Panc1 (cell line): ENCODE data around the gene PIPOX. TPM values are rescaled to one million over a fixed set of nuclear protein-coding genes. Genes with fewer than 3 reads are reported as not detected.

Experiments
- ATAC-seq: fragments of 200-7000 bp; cut with Tn5 transposase; 2 replicates; pipeline ENCODE4 v1.9.1; 2020; ENCODE audit warnings: mild to moderate bottlenecking, moderate library complexity
- BruUV-seq: library from RNA; stranded (reverse); fragments of 400-500 nt; replicated peaks from 2 replicates; lab custom pipeline; 2021; lab: Mats Ljungman, UMichigan
- CTCF ChIA-PET: fragments of 300-600 bp; sonication (Branson Sonifier 250); formaldehyde crosslinking; loops from one replicate; lab custom pipeline; 2022; ENCODE audit warnings: antibody characterized with exemption; lab: Charles Lee
- POLR2A ChIA-PET: fragments of 300-600 bp; sonication (Branson Sonifier 250); formaldehyde crosslinking; loops from one replicate; lab custom pipeline; 2022; ENCODE audit warnings: antibody characterized with exemption; lab: Charles Lee
- DNase-seq: peaks from one replicate; pipeline ENCODE4 v3.0.0-alpha.2; 2010; ENCODE audit warnings: low read depth, low spot score
- H3K27ac ChIP-seq: 2 replicates; pipeline ENCODE4 v1.5.1; 2011; ENCODE audit warnings: mild to moderate bottlenecking, low read length, inconsistent platforms
- H3K27me3 ChIP-seq: fragments of 200-500 bp; sonication (Bioruptor generic); 2 replicates; pipeline ENCODE4 v1.6.0; 2014; ENCODE audit warnings: low read length, inconsistent platforms; ENCODE audit not compliant: control insufficient read depth, insufficient read depth
- H3K36me3 ChIP-seq: fragments of 200-500 bp; sonication (Bioruptor generic); 2 replicates; pipeline ENCODE4 v1.5.1; 2014; ENCODE audit warnings: inconsistent platforms, mild to moderate bottlenecking, low read length, moderate library complexity; ENCODE audit not compliant: control insufficient read depth, insufficient read depth
- H3K4me1 ChIP-seq: 2 replicates; pipeline ENCODE4 v1.5.1; 2011; ENCODE audit warnings: inconsistent platforms, mild to moderate bottlenecking, low read length, moderate library complexity; ENCODE audit not compliant: control insufficient read depth, insufficient read depth
- H3K4me3 ChIP-seq, 2 experiments: 2 replicates each; pipeline ENCODE4 v1.5.1; 2011 to 2012; ENCODE audit warnings: low read depth in 2 of 2, low read length in 2 of 2, mild to moderate bottlenecking in 2 of 2, inconsistent platforms in 1 of 2, moderate library complexity in 1 of 2
- H3K9me3 ChIP-seq: fragments of 200-500 bp; sonication (Bioruptor generic); 2 replicates; pipeline ENCODE4 v1.5.1; 2014; ENCODE audit warnings: low read depth, mild to moderate bottlenecking, inconsistent platforms, low read length, moderate library complexity; ENCODE audit not compliant: control insufficient read depth, insufficient read depth
- POLR2AphosphoS5 ChIP-seq: IDR thresholded peaks from 2 replicates; pipeline ENCODE4 v1.6.1; 2012; ENCODE audit warnings: mild to moderate bottlenecking, low read depth, low read length, moderate library complexity
- SIN3A ChIP-seq: IDR thresholded peaks from 2 replicates; pipeline ENCODE4 v1.6.1; 2012; ENCODE audit warnings: low read depth, mild to moderate bottlenecking, low read length, moderate library complexity, borderline replicate concordance; ENCODE audit not compliant: insufficient read depth
- TCF7L2 ChIP-seq: IDR thresholded peaks from 2 replicates; pipeline ENCODE4 v1.6.1; 2011; ENCODE audit warnings: mild to moderate bottlenecking, low read depth, low read length, inconsistent platforms
- in situ Hi-C: cut with HindIII; loops from 2 replicates; pipeline ENCODE4 v1.10.0; 2016; ENCODE audit warnings: low sequenced_read_pairs, low pct_unique_long_range_greater_than_20kb
- intact Hi-C: fragments of 100-400 bp; cut with micrococcal nuclease; formaldehyde crosslinking; loops from one replicate; pipeline ENCODE4 v1.10.0; 2022; ENCODE audit not compliant: unreplicated experiment
- total RNA-seq: library from RNA; stranded (reverse); gene quantifications from one replicate; pipeline ENCODE4 v1.2.1, GENCODE V29; 2021; ENCODE audit not compliant: unreplicated experiment
- TF ChIP-seq, protein P1 (sequence below): fragments of 450-650 bp; IDR thresholded peaks from 2 replicates; pipeline ENCODE4 v1.5.1; 2017; ENCODE audit warnings: mild to moderate bottlenecking
- TF ChIP-seq, protein P2 (sequence below), 2 experiments: IDR thresholded peaks; 2 replicates each; pipeline ENCODE4 v1.6.1; 2011 to 2012; ENCODE audit warnings: low read depth in 2 of 2, control low read depth in 1 of 2, low read length in 1 of 2, mild to moderate bottlenecking in 1 of 2, moderate library complexity in 1 of 2; ENCODE audit not compliant: insufficient read depth in 1 of 2

PIPOX gene
- total RNA-seq, 1 experiment from 2014 or later, result 2.4 TPM

DNA sequence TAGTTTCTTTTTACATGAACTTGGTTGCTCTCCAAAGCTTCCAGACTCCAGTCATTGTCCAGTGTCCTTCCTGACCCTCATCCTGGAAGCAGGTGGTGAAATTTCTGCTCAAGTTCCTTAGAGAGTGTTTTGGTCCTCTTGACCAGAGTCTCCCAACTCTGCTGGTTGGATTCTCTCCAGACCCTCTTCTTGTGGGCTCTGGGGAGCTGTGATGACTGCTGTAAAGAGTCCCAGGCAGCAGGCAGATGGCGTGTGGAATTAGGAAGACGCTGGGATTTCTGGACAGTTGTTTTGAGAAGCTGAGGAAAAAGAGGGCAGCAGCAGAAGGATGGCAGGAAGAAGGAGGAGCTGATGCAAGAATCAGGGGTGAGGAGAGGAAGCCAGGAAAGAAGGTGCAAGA is 35.5 kb upstream of the PIPOX start:
- Histone ChIP-seq H3K36me3 (no peaks in the 10 kb centered on the region), H3K4me3 (no peak overlapping the region), H3K27me3 (peaks cover 26% of the 10 kb centered on the region; the same call in 1 of the 2 replicates), H3K27ac (no peak overlapping the region), H3K9me3 (no peaks in the 10 kb centered on the region), H3K4me1 (no peaks in the 10 kb centered on the region)
- intact Hi-C loops (no loop called here), in situ Hi-C loops (no loop called here)
- ATAC-seq, result no peak
- BruUV-seq, result no TSS peak
- CTCF ChIA-PET, result interaction anchor here (0.6 to 0.7 kb wide), 2 partner anchors 34 to 132 kb away, joined by 3 read pairs; no protein-coding TSS in a partner anchor
- POLR2A ChIA-PET, result no interaction called here
- DNase-seq, result no peak
- TF ChIP-seq TCF7L2 (no peak), POLR2AphosphoS5 (no peak), SIN3A (no peak)
- TF ChIP-seq, protein P1, sequence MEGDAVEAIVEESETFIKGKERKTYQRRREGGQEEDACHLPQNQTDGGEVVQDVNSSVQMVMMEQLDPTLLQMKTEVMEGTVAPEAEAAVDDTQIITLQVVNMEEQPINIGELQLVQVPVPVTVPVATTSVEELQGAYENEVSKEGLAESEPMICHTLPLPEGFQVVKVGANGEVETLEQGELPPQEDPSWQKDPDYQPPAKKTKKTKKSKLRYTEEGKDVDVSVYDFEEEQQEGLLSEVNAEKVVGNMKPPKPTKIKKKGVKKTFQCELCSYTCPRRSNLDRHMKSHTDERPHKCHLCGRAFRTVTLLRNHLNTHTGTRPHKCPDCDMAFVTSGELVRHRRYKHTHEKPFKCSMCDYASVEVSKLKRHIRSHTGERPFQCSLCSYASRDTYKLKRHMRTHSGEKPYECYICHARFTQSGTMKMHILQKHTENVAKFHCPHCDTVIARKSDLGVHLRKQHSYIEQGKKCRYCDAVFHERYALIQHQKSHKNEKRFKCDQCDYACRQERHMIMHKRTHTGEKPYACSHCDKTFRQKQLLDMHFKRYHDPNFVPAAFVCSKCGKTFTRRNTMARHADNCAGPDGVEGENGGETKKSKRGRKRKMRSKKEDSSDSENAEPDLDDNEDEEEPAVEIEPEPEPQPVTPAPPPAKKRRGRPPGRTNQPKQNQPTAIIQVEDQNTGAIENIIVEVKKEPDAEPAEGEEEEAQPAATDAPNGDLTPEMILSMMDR, result no peak
- TF ChIP-seq, protein P2, sequence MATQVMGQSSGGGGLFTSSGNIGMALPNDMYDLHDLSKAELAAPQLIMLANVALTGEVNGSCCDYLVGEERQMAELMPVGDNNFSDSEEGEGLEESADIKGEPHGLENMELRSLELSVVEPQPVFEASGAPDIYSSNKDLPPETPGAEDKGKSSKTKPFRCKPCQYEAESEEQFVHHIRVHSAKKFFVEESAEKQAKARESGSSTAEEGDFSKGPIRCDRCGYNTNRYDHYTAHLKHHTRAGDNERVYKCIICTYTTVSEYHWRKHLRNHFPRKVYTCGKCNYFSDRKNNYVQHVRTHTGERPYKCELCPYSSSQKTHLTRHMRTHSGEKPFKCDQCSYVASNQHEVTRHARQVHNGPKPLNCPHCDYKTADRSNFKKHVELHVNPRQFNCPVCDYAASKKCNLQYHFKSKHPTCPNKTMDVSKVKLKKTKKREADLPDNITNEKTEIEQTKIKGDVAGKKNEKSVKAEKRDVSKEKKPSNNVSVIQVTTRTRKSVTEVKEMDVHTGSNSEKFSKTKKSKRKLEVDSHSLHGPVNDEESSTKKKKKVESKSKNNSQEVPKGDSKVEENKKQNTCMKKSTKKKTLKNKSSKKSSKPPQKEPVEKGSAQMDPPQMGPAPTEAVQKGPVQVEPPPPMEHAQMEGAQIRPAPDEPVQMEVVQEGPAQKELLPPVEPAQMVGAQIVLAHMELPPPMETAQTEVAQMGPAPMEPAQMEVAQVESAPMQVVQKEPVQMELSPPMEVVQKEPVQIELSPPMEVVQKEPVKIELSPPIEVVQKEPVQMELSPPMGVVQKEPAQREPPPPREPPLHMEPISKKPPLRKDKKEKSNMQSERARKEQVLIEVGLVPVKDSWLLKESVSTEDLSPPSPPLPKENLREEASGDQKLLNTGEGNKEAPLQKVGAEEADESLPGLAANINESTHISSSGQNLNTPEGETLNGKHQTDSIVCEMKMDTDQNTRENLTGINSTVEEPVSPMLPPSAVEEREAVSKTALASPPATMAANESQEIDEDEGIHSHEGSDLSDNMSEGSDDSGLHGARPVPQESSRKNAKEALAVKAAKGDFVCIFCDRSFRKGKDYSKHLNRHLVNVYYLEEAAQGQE (IDR thresholded peaks at IDR 0.05; ENCODE audit: insufficient read depth in 1 of 2, low read depth in 2 of 2, low read length in 1 of 2), result no peak

DNA sequence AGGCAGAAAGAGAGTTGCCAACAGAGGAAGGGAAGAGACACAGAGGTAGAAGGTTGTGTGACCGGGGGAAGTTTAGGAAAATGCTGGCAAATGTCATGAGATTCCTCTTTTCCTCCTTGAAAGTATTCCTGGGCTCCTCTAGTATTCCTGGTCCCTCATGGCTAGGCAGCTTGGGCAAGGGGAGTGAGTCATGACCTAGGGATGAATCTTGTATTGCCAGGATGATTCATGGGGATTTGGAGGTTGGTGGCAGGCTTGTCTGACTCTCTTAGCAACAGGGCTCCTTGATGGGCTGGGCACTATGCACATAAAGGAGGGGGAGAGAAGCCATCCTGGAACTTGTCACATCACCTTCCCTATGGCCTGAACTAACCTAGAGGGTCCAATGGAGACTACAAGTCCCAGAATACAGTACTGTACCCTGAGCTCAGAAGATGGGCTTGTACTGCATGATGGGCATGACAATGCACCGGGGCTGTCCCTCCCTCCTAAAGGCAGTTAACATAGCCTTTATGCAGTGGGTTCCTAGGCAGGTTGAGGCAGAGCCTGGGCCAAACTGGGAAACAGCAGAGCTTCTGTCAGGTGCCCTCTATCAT is 35.0 kb upstream of the PIPOX start:
- intact Hi-C loops, result no loop called here
- Histone ChIP-seq H3K9me3 (no peaks in the 10 kb centered on the region), H3K27ac (no peak overlapping the region), H3K4me3 (no peak overlapping the region), H3K27me3 (peaks cover 26% of the 10 kb centered on the region; the same call in 1 of the 2 replicates), H3K4me1 (no peaks in the 10 kb centered on the region), H3K36me3 (no peaks in the 10 kb centered on the region)
- in situ Hi-C loops, result no loop called here
- POLR2A ChIA-PET, result no interaction called here
- TF ChIP-seq, protein P2 (IDR thresholded peaks at IDR 0.05; ENCODE audit: insufficient read depth in 1 of 2, low read depth in 2 of 2, low read length in 1 of 2), result 0 out of 4 replicates have a peak, but pooled peaks of 1 of the 2 experiments have one; percentile 28
- TF ChIP-seq SIN3A, result no peak
- no TSS peak for BruUV-seq
- peak; percentile 7 for DNase-seq
- no peak for ATAC-seq
- CTCF ChIA-PET, result interaction anchor here (0.5 to 0.7 kb wide), 3 partner anchors 34 to 714 kb away, joined by 3 read pairs; no protein-coding TSS in a partner anchor
